Gastroesophageal sphincter (tissue), 4 donors: ENCODE data around the gene KHSRP. TPM values are rescaled to one million over a fixed set of nuclear protein-coding genes. Genes with fewer than 3 reads are reported as not detected.

Source experiments
- ATAC-seq: fragments of 150-250 bp; one replicate; pipeline ENCODE4 v1.9.1; 2016; ENCODE audit warnings: mild to moderate bottlenecking, moderate library complexity
- H3K27ac ChIP-seq, 4 donors: fragments of 200-600 bp; sonication (generic) in 3 of 4; 1 replicate in 3 of 4; 2 replicates in 1 of 4; pipeline ENCODE4 v1.5.1; 2016 to 2019
- H3K27me3 ChIP-seq: fragments of 200-600 bp; sonication (generic); one replicate; pipeline ENCODE4 v1.5.1; 2019
- H3K36me3 ChIP-seq, 2 donors: fragments of 200-600 bp; sonication (generic); one replicate each; pipeline ENCODE4 v1.5.1; 2019; ENCODE audit warnings: control low read depth in 1 of 2
- H3K4me1 ChIP-seq, 3 donors: fragments of 200-600 bp; sonication (generic); 1 replicate in 2 of 3; 2 replicates in 1 of 3; pipeline ENCODE4 v1.5.1; 2016 to 2019; ENCODE audit warnings: control low read depth in 2 of 3
- H3K4me3 ChIP-seq, 2 donors: fragments of 200-600 bp; sonication (generic); one replicate each; pipeline ENCODE4 v1.5.1; 2019; ENCODE audit warnings: mild to moderate bottlenecking in 1 of 2, moderate library complexity in 1 of 2
- H3K9me3 ChIP-seq, 3 donors: fragments of 200-600 bp; sonication (generic); one replicate each; pipeline ENCODE4 v1.5.1; 2017 to 2019; ENCODE audit warnings: control low read depth in 2 of 3
- CTCF ChIP-seq, 4 experiments: fragments of 200-600 bp in 2 of 4; fragments of 450-650 bp in 2 of 4; sonication (generic) in 1 of 4; IDR thresholded peaks; one replicate each; pipeline ENCODE4 v1.5.1; 2017 to 2019; ENCODE audit warnings: antibody characterized with exemption in 4 of 4, mild to moderate bottlenecking in 2 of 4, moderate library complexity in 2 of 4
- EP300 ChIP-seq: sonication (generic); formaldehyde crosslinking; IDR thresholded peaks from one replicate; pipeline ENCODE4 v1.6.1; 2017; ENCODE audit warnings: antibody characterized with exemption, mild to moderate bottlenecking
- POLR2A ChIP-seq, 2 donors: fragments of 450-650 bp; IDR thresholded peaks; one replicate each; pipeline ENCODE4 v1.6.1; 2017; ENCODE audit warnings: antibody characterized with exemption in 2 of 2, mild to moderate bottlenecking in 2 of 2, moderate library complexity in 1 of 2
- POLR2AphosphoS5 ChIP-seq: sonication (generic); formaldehyde crosslinking; IDR thresholded peaks from one replicate; pipeline ENCODE4 v1.6.1; 2017; ENCODE audit warnings: antibody characterized with exemption
- WGBS, 2 donors: methylation state at CpG; one replicate each; pipeline ENCODE4 v1.1.5; 2018; ENCODE audit warnings: low coverage in 1 of 2; 5-methylcytosine and 5-hydroxymethylcytosine counted together
- total RNA-seq, 4 donors: library from RNA; depleted of rRNA; stranded (reverse); fragments of >200 nt; gene quantifications; one replicate each; pipeline ENCODE4 v1.1.0, GENCODE V29; 2016

KHSRP gene
- total RNA-seq, 4 donors from 2014 or later: 102 to 218 (median 126) TPM

DNA sequence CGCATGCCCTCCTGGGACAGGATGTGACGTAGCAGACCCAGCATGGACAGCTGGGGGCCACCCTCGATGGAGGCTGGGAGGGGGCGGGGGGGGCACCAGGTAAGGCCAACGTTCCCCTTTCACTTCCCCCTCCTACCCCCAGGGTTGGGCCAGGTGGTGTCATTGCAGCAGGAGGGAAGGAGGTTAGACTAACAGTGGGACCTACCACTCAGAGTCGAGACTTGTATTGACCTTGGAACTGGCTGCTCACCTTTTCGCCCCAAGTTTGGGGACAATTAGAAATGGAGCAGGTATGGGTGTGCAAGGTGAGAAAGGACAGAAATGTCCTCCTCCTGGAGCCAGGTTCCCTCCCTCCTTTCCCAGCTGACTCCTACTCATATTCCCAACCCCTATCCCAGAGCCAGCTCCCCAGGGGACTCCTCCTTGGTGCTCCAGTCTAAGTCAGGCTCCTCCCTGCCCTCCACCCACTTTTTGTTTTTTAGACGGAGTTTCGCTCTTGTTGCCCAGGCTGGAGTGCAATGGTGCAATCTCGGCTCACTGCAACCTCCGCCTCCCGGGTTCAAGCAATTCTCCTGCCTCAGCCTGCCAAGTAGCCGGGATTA lies 17.6 kb upstream of the KHSRP start:
- Histone ChIP-seq H3K4me3 (no peak overlapping the region), H3K4me1 (no peaks in the 10 kb centered on the region), H3K9me3 (peaks cover 0 to 18% (median 0%) of the 10 kb centered on the region in 3 donors), H3K27me3 (no peaks in the 10 kb centered on the region), H3K36me3 (peaks cover 0 to 56% of the 10 kb centered on the region in 2 donors), H3K27ac (no peak overlapping the region)
- WGBS, 2 donors: 90 to 94% methylated on average over 4 to 7 of the region's 13 CpGs
- ATAC-seq: no peak
- TF ChIP-seq EP300: no peak
- no peak for TF ChIP-seq POLR2A (IDR thresholded peaks at IDR 0.05)
- no peak for TF ChIP-seq POLR2AphosphoS5
- TF ChIP-seq CTCF (IDR thresholded peaks at IDR 0.05): no peak

GRCh38 chr19:6440905-6441304 lies 16.3 kb upstream of the KHSRP start:
- WGBS, 2 donors: 43 to 73% methylated on average over 1 to 2 of the region's 3 CpGs
- H3K4me1 ChIP-seq: no peaks in the 10 kb centered on the region
- no peak overlapping the region for H3K27ac ChIP-seq
- H3K4me3 ChIP-seq: no peak overlapping the region
- peaks cover 0 to 47% of the 10 kb centered on the region in 2 donors for H3K36me3 ChIP-seq
- no peaks in the 10 kb centered on the region for H3K27me3 ChIP-seq
- TF ChIP-seq POLR2AphosphoS5 (no peak), CTCF (IDR thresholded peaks at IDR 0.05) (no peak), POLR2A (IDR thresholded peaks at IDR 0.05) (no peak), EP300 (no peak)
- peaks cover 0 to 8% (median 0%) of the 10 kb centered on the region in 3 donors for H3K9me3 ChIP-seq
- ATAC-seq: no peak

DNA sequence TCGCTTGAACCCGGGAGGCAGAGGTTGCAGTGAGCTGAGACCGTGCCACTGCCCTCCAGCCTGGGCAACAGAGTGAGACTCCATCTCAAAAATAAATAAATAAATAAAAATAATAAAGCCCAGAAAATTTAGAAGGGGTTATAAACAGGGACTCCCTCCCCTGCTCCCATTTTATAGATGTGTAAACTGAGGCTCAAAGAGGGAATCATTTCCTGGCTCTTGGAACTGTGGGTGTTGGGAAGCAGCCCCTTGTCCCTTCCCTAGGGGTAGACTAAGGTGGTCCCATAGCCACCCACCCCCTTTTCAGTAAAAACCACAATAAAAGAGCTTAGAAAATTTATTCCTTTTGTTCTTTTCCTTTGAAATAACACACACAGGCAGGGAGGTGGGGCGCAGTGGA lies 15.1 kb upstream of the KHSRP start:
- H3K4me1 ChIP-seq: no peaks in the 10 kb centered on the region
- no peak overlapping the region for H3K4me3 ChIP-seq
- no peak for ATAC-seq
- no peak overlapping the region for H3K27ac ChIP-seq
- 89 to 100% methylated on average over 3 of the region's 4 CpGs for WGBS, 2 donors
- TF ChIP-seq CTCF (IDR thresholded peaks at IDR 0.05) (no peak), POLR2AphosphoS5 (no peak), POLR2A (IDR thresholded peaks at IDR 0.05) (no peak), EP300 (no peak)
- H3K9me3 ChIP-seq: no peaks in the 10 kb centered on the region
- H3K36me3 ChIP-seq: peaks cover 0 to 46% of the 10 kb centered on the region in 2 donors
- H3K27me3 ChIP-seq: no peaks in the 10 kb centered on the region

DNA sequence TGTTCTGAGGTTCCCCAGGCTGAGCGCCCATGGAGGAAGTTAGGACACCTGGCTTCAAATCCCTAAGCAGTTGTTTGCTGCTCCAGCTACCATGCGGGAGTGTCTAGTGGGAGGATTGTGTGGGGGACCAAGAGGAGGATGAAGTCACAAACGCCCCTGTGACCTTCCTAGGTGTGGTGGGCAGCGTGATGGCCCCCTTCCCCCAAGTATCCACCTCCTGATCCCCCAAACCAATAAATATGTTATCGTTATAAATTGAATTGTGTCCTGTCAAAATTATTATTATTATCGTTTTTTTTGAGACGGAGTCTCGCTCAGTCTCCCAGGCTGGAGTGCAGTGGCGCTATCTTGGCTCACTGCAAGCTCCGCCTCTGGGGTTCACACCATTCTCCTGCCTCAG lies 9.1 kb upstream of the KHSRP start, which contains the start of gene SLC25A41:
Gene SLC25A41 (minus strand): TSS at position 101 of the 400 bp plus-strand sequence. CDS start 70 bp downstream, at position 31.
- Histone ChIP-seq H3K4me1 (no peaks in the 10 kb centered on the region), H3K27me3 (no peaks in the 10 kb centered on the region), H3K4me3 (no peak within 1 kb of the TSS), H3K36me3 (peaks cover 0 to 24% of the 10 kb centered on the region in 2 donors), H3K9me3 (no peaks in the 10 kb centered on the region), H3K27ac (no peak within 1 kb of the TSS)
- no peak for ATAC-seq
- TF ChIP-seq EP300: no peak
- TF ChIP-seq CTCF (IDR thresholded peaks at IDR 0.05): no peak
- TF ChIP-seq POLR2AphosphoS5: no peak
- TF ChIP-seq POLR2A (IDR thresholded peaks at IDR 0.05): no peak
- 86 to 91% methylated on average over 7 to 8 of the region's 10 CpGs for WGBS, 2 donors

GRCh38 chr19:6433165-6433564 lies 8.6 kb upstream of the KHSRP start:
- no peaks in the 10 kb centered on the region for H3K27me3 ChIP-seq
- H3K27ac ChIP-seq: no peak overlapping the region
- H3K4me1 ChIP-seq: no peaks in the 10 kb centered on the region
- ATAC-seq: no peak
- TF ChIP-seq EP300 (no peak), CTCF (IDR thresholded peaks at IDR 0.05) (no peak), POLR2AphosphoS5 (no peak), POLR2A (IDR thresholded peaks at IDR 0.05) (no peak)
- no peaks in the 10 kb centered on the region for H3K9me3 ChIP-seq
- no peak overlapping the region for H3K4me3 ChIP-seq
- H3K36me3 ChIP-seq: peaks cover 0 to 24% of the 10 kb centered on the region in 2 donors
- 70 to 100% methylated on average over 1 to 2 of the region's 11 CpGs for WGBS, 2 donors
